OCI-LY1 (cell line): ENCODE data around the gene MC2R.

Experiments
- CTCF ChIP-seq: fragments of 200-600 bp; sonication (generic), shearing (Covaris generic); IDR thresholded peaks from 2 replicates; pipeline ENCODE4 v1.5.1; 2017; ENCODE audit warnings: mild to moderate bottlenecking, antibody characterized with exemption, low read length, moderate library complexity, mixed read lengths
- EZH2 ChIP-seq: fragments of 200-600 bp; sonication (generic), shearing (Covaris generic); IDR thresholded peaks from 2 replicates; pipeline ENCODE4 v1.8.0; 2017; ENCODE audit warnings: borderline replicate concordance, mixed run types, mild to moderate bottlenecking, antibody characterized with exemption, low read length, moderate library complexity, mixed read lengths

- TF ChIP-seq CTCF (no peak), EZH2 (no peak)
Measured at GRCh38 chr18:13916559-13916958, 1.2 kb upstream of the MC2R start.
